Stimulated activated CD4-positive, alpha-beta T cell treated with anti-CD3 and anti-CD28 coated beads, Interleukin-15, amount 100 ng/mL, for 24 hours (primary cell): ENCODE measurements around the gene EYS.
"Not testable (repeated sequence)": the region's sequence is repeated elsewhere in the genome, so short reads cannot be mapped to it uniquely, and the experiment has no call there.

ENCODE experiments used
- DNase-seq: peaks from one replicate; pipeline ENCODE4 v3.0.0-alpha.2; 2020

The EYS gene

GRCh38 chr6:64263778-64264177 is 1443.2 kb downstream of the EYS start:
- no peak for DNase-seq

- no peak for DNase-seq
Measured at GRCh38 chr6:64259372-64259771, 1447.7 kb downstream of the EYS start.

GRCh38 chr6:64258752-64259151 is 1448.3 kb downstream of the EYS start:
- DNase-seq: no peak

GRCh38 chr6:64258302-64258701 is 1448.7 kb downstream of the EYS start:
- DNase-seq: no peak

- no peak for DNase-seq
Measured at GRCh38 chr6:64257586-64257985, 1449.4 kb downstream of the EYS start.

GRCh38 chr6:64256483-64256882 is 1450.5 kb downstream of the EYS start:
- DNase-seq: no peak

GRCh38 chr6:64255000-64255399 is 1452.0 kb downstream of the EYS start:
- no peak for DNase-seq

GRCh38 chr6:64254558-64254957 is 1452.5 kb downstream of the EYS start:
- no peak for DNase-seq

- DNase-seq: no peak
Measured at GRCh38 chr6:64252256-64252655, 1454.8 kb downstream of the EYS start.

GRCh38 chr6:64250126-64250525 is 1456.9 kb downstream of the EYS start:
- no peak for DNase-seq

GRCh38 chr6:64249115-64249514 is 1457.9 kb downstream of the EYS start:
- DNase-seq: no peak

- DNase-seq: no peak
Measured at GRCh38 chr6:64243618-64244017, 1463.4 kb downstream of the EYS start.

- not testable (repeated sequence) for DNase-seq
Measured at GRCh38 chr6:64238908-64239307, 1468.1 kb downstream of the EYS start.

GRCh38 chr6:64238071-64238470 is 1469.0 kb downstream of the EYS start:
- no peak for DNase-seq

- DNase-seq: no peak
Measured at GRCh38 chr6:64233746-64234145, 1473.3 kb downstream of the EYS start.

- no peak for DNase-seq
Measured at GRCh38 chr6:64231928-64232327, 1475.1 kb downstream of the EYS start.

GRCh38 chr6:64230530-64230929 is 1476.5 kb downstream of the EYS start:
- no peak for DNase-seq

GRCh38 chr6:64227863-64228262 is 1479.2 kb downstream of the EYS start:
- DNase-seq: no peak

- no peak for DNase-seq
Measured at GRCh38 chr6:64225503-64225902, 1481.5 kb downstream of the EYS start.

- DNase-seq: no peak
Measured at GRCh38 chr6:64224819-64225218, 1482.2 kb downstream of the EYS start.

- no peak for DNase-seq
Measured at GRCh38 chr6:64221776-64222175, 1485.2 kb downstream of the EYS start.

- no peak for DNase-seq
Measured at GRCh38 chr6:64220801-64221200, 1486.2 kb downstream of the EYS start.

- no peak for DNase-seq
Measured at GRCh38 chr6:64217721-64218620, 1489.1 kb downstream of the EYS start.

GRCh38 chr6:64214373-64214772 is 1492.7 kb downstream of the EYS start:
- DNase-seq: no peak

- no peak for DNase-seq
Measured at GRCh38 chr6:64213697-64214096, 1493.3 kb downstream of the EYS start.
